Neuronal stem cell (in vitro differentiated cells): Measurements from ENCODE around the gene SLC9A4.

Source experiments
- DNase-seq: peaks from one replicate; pipeline ENCODE4 v3.0.0-alpha.2; 2013; ENCODE audit warnings: low spot score
- H2AFZ ChIP-seq: one replicate; pipeline ENCODE4 v1.6.1; 2013; ENCODE audit warnings: mild to moderate bottlenecking, low read length, inconsistent platforms
- H2AK5ac ChIP-seq: 2 replicates; pipeline ENCODE4 v1.6.1; 2013; ENCODE audit warnings: low read depth, mild to moderate bottlenecking, inconsistent platforms, low read length, moderate library complexity, mixed read lengths
- H2BK120ac ChIP-seq: 2 replicates; pipeline ENCODE4 v1.6.1; 2013; ENCODE audit warnings: low read depth, mild to moderate bottlenecking, inconsistent platforms, low read length, moderate library complexity, mixed read lengths
- H2BK12ac ChIP-seq: one replicate; pipeline ENCODE4 v1.6.1; 2013; ENCODE audit warnings: low read length, inconsistent platforms
- H2BK15ac ChIP-seq: 2 replicates; pipeline ENCODE4 v1.6.1; 2013; ENCODE audit warnings: mild to moderate bottlenecking, low read length, inconsistent platforms, mixed read lengths
- H2BK5ac ChIP-seq: one replicate; pipeline ENCODE4 v1.6.1; 2013; ENCODE audit warnings: inconsistent platforms, mild to moderate bottlenecking, low read length, moderate library complexity
- H3K14ac ChIP-seq: one replicate; pipeline ENCODE4 v1.6.1; 2013; ENCODE audit warnings: low read length, inconsistent platforms
- H3K18ac ChIP-seq: 2 replicates; pipeline ENCODE4 v1.6.1; 2013; ENCODE audit warnings: low read length, inconsistent platforms
- H3K23ac ChIP-seq: 2 replicates; pipeline ENCODE4 v1.6.1; 2013; ENCODE audit warnings: low read depth, mild to moderate bottlenecking, mixed read lengths, low read length, inconsistent platforms; ENCODE audit not compliant: poor library complexity
- H3K27ac ChIP-seq: replicated peaks from 3 replicates; pipeline ENCODE4 v1.5.1; 2013; ENCODE audit warnings: low read length, inconsistent platforms
- H3K27me3 ChIP-seq, 3 experiments: 2 replicates each; pipeline ENCODE4 v1.6.1; 2013; ENCODE audit warnings: low read length in 3 of 3, mild to moderate bottlenecking in 2 of 3, inconsistent platforms in 1 of 3, low read depth in 1 of 3, mixed read lengths in 1 of 3, moderate library complexity in 1 of 3; ENCODE audit not compliant: control insufficient read depth in 3 of 3, insufficient read depth in 3 of 3
- H3K36me3 ChIP-seq, 2 donors: replicated peaks in 1 of 2; 2 replicates each; pipeline ENCODE4 v1.6.1; 2013; ENCODE audit warnings: low read length in 2 of 2; ENCODE audit not compliant: control insufficient read depth in 2 of 2, insufficient read depth in 2 of 2
- H3K4ac ChIP-seq: 2 replicates; pipeline ENCODE4 v1.6.1; 2013; ENCODE audit warnings: inconsistent platforms, mild to moderate bottlenecking, low read length, moderate library complexity
- H3K4me1 ChIP-seq, 2 donors: 1 replicate in 1 of 2; 2 replicates in 1 of 2; pipeline ENCODE4 v1.6.1; 2013; ENCODE audit warnings: low read length in 2 of 2, low read depth in 1 of 2; ENCODE audit not compliant: control insufficient read depth in 2 of 2, insufficient read depth in 1 of 2
- H3K4me2 ChIP-seq: one replicate; pipeline ENCODE4 v1.6.1; 2013; ENCODE audit warnings: mild to moderate bottlenecking, low read length, inconsistent platforms; ENCODE audit not compliant: insufficient read depth, poor library complexity, severe bottlenecking
- H3K4me3 ChIP-seq, 2 donors: 2 replicates each; pipeline ENCODE4 v1.5.1; 2013; ENCODE audit warnings: low read length in 2 of 2, mild to moderate bottlenecking in 2 of 2, inconsistent platforms in 1 of 2, moderate library complexity in 1 of 2
- H3K79me1 ChIP-seq: one replicate; pipeline ENCODE4 v1.6.1; 2013; ENCODE audit warnings: low read depth, mild to moderate bottlenecking, inconsistent platforms, low read length, moderate library complexity
- H3K9ac ChIP-seq: one replicate; pipeline ENCODE4 v1.6.1; 2013; ENCODE audit warnings: mild to moderate bottlenecking, low read depth, low read length, inconsistent platforms; ENCODE audit not compliant: poor library complexity
- H3K9me3 ChIP-seq, 2 donors: replicated peaks in 1 of 2; 2 replicates each; pipeline versions ENCODE3 to v1.6.1; 2013; ENCODE audit warnings: low read length in 2 of 2, mild to moderate bottlenecking in 2 of 2, inconsistent platforms in 1 of 2, low read depth in 1 of 2, mixed read lengths in 1 of 2, moderate library complexity in 1 of 2; ENCODE audit not compliant: control insufficient read depth in 2 of 2, insufficient read depth in 1 of 2
- H4K8ac ChIP-seq: one replicate; pipeline ENCODE4 v1.6.1; 2013; ENCODE audit warnings: low read depth, mild to moderate bottlenecking, inconsistent platforms, low read length, moderate library complexity
- H4K91ac ChIP-seq: one replicate; pipeline ENCODE4 v1.6.1; 2013; ENCODE audit warnings: low read length, low read depth, mild to moderate bottlenecking, inconsistent platforms; ENCODE audit not compliant: poor library complexity
- WGBS, 2 donors: extraction: QIAGEN DNeasy Blood & Tissue Kit; methylation state at CpG; one replicate each; pipeline ENCODE4 v1.1.7; 2013; ENCODE audit warnings: missing lambda C conversion rate in 2 of 2, mixed read lengths in 1 of 2; ENCODE audit not compliant: insufficient read length in 2 of 2, insufficient replicate concordance in 1 of 2; ENCODE audit errors: extremely low coverage in 2 of 2; 5-methylcytosine and 5-hydroxymethylcytosine counted together

Gene SLC9A4

GRCh38 chr2:102515851-102516250 is 42.8 kb downstream of the SLC9A4 start:
- no CpG with 5 or more reads among the region's 5 CpGs for WGBS, 2 donors

DNA sequence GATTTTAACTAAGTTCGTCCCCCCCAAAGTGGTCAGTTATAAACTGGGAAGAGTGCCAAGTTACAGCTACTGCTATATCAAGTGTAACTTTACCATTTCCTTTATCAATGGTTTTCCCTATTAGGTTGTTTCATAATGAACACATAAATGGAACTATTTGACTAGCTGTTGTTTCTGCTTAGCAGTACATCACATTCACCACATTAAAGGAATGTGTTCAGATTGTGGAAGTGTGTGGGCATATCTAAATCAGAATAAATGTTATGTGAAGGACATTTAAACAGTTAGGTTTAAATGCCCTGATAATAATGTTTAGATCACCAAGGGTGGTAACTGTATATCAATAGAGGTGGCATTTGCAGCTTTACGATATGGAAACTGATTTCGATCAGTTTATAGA is 45.1 kb downstream of the SLC9A4 start:
- Histone ChIP-seq H2BK5ac (no peak overlapping the region), H3K79me1 (no peaks in the 10 kb centered on the region), H3K18ac (no peak overlapping the region), H2AFZ (no peak overlapping the region), H4K8ac (no peak overlapping the region), H3K4me2 (no peak overlapping the region), H2BK120ac (no peak overlapping the region), H3K9ac (no peak overlapping the region), H3K4me3 (no peak overlapping the region), H3K27ac (no peak overlapping the region), H2BK12ac (no peak overlapping the region), H3K36me3 (no peaks in the 10 kb centered on the region), H2AK5ac (no peak overlapping the region), H2BK15ac (no peak overlapping the region), H3K4ac (no peak overlapping the region), H3K23ac (no peak overlapping the region), H3K14ac (no peak overlapping the region), H3K9me3 (no peaks in the 10 kb centered on the region), H4K91ac (no peak overlapping the region), H3K4me1 (peaks cover 0 to 4% of the 10 kb centered on the region in 2 donors), H3K27me3 (no peaks in the 10 kb centered on the region)
- DNase-seq = no peak
- no CpG with 5 or more reads among the region's 3 CpGs for WGBS, 2 donors

More at GRCh38 chr2:102515851-102516250, 42.8 kb downstream of the SLC9A4 start:
- Histone ChIP-seq H3K23ac (no peak overlapping the region), H4K8ac (no peak overlapping the region), H2BK5ac (no peak overlapping the region), H3K18ac (no peak overlapping the region), H3K9me3 (no peaks in the 10 kb centered on the region), H2BK12ac (no peak overlapping the region), H3K27ac (no peak overlapping the region), H3K4me3 (no peak overlapping the region), H3K79me1 (no peaks in the 10 kb centered on the region), H2AFZ (no peak overlapping the region), H2AK5ac (no peak overlapping the region), H2BK120ac (no peak overlapping the region), H3K4ac (no peak overlapping the region), H4K91ac (no peak overlapping the region), H3K4me1 (peaks cover 0 to 4% of the 10 kb centered on the region in 2 donors), H2BK15ac (no peak overlapping the region), H3K27me3 (no peaks in the 10 kb centered on the region), H3K14ac (no peak overlapping the region), H3K9ac (no peak overlapping the region), H3K36me3 (no peaks in the 10 kb centered on the region), H3K4me2 (no peak overlapping the region)
- DNase-seq = no peak

DNA sequence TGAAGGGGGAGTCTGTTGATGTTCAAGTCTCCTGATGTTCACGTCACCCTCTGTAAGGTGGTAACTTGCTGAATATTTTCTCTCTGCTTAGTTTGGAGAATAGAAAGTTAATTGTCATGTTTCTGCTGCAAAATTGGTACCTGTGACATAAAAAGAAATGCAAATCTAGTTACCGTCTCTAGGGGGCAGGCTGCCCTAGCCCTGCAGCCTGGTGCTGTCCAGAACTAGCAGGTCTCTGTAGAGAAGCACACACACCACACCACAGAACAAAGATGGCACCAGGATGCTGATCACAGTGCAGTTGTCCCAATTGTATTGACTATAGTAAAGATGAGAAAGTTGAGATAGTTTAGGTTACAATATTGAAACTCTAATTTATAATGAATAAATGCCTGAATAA is 47.0 kb downstream of the SLC9A4 start:
- H4K91ac ChIP-seq = no peak overlapping the region
- no peaks in the 10 kb centered on the region for H3K79me1 ChIP-seq
- WGBS, 2 donors = no CpG with 5 or more reads among the region's 2 CpGs
- H3K23ac ChIP-seq = no peak overlapping the region
- H2AFZ ChIP-seq = no peak overlapping the region
- no peaks in the 10 kb centered on the region for H3K36me3 ChIP-seq
- no peaks in the 10 kb centered on the region for H3K27me3 ChIP-seq
- no peak overlapping the region for H3K27ac ChIP-seq
- H3K9ac ChIP-seq = no peak overlapping the region
- H3K4me2 ChIP-seq = no peak overlapping the region
- no peak overlapping the region for H2BK12ac ChIP-seq
- no peaks in the 10 kb centered on the region for H3K4me1 ChIP-seq
- no peak overlapping the region for H3K4me3 ChIP-seq
- H3K9me3 ChIP-seq = no peaks in the 10 kb centered on the region
- H2BK5ac ChIP-seq = no peak overlapping the region
- no peak overlapping the region for H2BK15ac ChIP-seq
- no peak overlapping the region for H4K8ac ChIP-seq
- no peak overlapping the region for H3K4ac ChIP-seq
- H3K18ac ChIP-seq = no peak overlapping the region
- H3K14ac ChIP-seq = no peak overlapping the region
- peak; percentile 18 for DNase-seq
- H2AK5ac ChIP-seq = no peak overlapping the region
- H2BK120ac ChIP-seq = no peak overlapping the region

DNA sequence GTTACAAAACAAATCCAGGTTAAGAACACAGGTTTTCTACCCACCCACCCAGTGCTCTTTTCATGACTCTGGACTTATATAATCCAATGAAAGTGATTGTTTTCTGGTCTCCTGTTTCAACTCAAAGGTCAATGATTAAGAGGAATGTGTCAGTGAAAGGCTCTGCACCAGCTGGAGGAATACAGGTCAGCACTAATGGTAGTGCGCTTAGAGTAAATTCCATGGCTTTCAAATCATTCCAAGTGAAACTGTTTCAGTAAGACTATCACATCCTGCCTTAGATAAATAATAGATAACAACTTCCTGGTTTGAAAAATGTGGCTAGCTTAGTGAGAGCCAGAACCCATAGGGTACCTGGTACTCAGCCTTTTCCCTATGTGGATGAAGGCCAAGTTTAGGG is 47.8 kb downstream of the SLC9A4 start:
- no peak overlapping the region for H3K27ac ChIP-seq
- H3K4me2 ChIP-seq = no peak overlapping the region
- H3K9ac ChIP-seq = no peak overlapping the region
- no peak overlapping the region for H3K18ac ChIP-seq
- H2BK15ac ChIP-seq = no peak overlapping the region
- no peak for DNase-seq
- no peak overlapping the region for H4K8ac ChIP-seq
- no peaks in the 10 kb centered on the region for H3K27me3 ChIP-seq
- H2BK120ac ChIP-seq = no peak overlapping the region
- H2BK5ac ChIP-seq = no peak overlapping the region
- no peak overlapping the region for H2AK5ac ChIP-seq
- no peak overlapping the region for H3K4me3 ChIP-seq
- H3K23ac ChIP-seq = no peak overlapping the region
- no peak overlapping the region for H2BK12ac ChIP-seq
- no CpG with 5 or more reads among the region's 1 CpG for WGBS, 2 donors
- H3K14ac ChIP-seq = no peak overlapping the region
- no peaks in the 10 kb centered on the region for H3K79me1 ChIP-seq
- no peak overlapping the region for H2AFZ ChIP-seq
- no peaks in the 10 kb centered on the region for H3K4me1 ChIP-seq
- no peaks in the 10 kb centered on the region for H3K36me3 ChIP-seq
- H3K4ac ChIP-seq = no peak overlapping the region
- H3K9me3 ChIP-seq = no peaks in the 10 kb centered on the region
- no peak overlapping the region for H4K91ac ChIP-seq
